ENCODE results near the gene LHX6. TPM values are rescaled to one million over a fixed set of nuclear protein-coding genes. Genes with fewer than 3 reads are reported as not detected.

Gene LHX6
- total RNA-seq, 1 donor from 2014 or later = 8.1 TPM

- H3K27me3 ChIP-seq (ENCODE audit: low read depth) = peaks cover 66% of the 10 kb centered on the region
- DNase-seq = no peak
Observed at GRCh38 chr9:122226758-122227574, 1.8 kb downstream of the LHX6 start.

DNA sequence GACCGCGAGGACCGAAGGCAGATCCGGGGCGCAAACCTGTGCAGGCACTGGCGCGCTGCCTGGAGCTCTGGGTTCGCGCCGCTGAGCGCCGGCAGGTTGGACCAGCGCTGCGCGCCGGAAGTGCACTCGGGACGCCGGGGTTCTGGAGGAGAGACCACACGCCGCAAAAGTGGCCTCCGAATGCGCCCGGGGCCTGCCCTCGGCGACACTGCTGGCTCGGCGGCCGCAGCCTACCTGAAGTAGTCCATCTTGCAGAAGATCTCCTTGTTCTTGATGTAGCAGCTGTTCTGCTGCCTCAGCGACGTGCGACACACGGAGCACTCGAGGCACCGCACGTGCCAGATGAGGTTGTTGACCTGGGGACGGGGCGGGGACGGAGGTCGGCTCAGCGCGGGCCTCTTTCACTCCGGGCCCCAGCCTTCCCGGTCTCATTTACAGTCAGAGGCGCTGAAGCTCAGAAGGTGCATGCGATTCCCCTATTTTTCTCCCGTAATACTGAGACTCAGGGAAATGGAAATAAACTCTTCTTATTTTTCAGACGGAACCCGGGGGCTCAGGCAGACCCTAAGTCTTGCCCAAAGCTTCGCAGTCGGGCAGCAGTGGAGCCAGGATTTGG lies 2.5 kb downstream of the LHX6 start:
- Histone ChIP-seq H3K9me3 (no peaks in the 10 kb centered on the region), H3K4me3 (peak overlapping the region; percentile 50), H3K36me3 (no peaks in the 10 kb centered on the region), H3K27ac (no peak overlapping the region), H3K27me3 (ENCODE audit: low read depth) (peaks cover 73% of the 10 kb centered on the region), H3K4me1 (peaks cover 32% of the 10 kb centered on the region)
- DNase-seq (no peak), ATAC-seq (no peak)
- TF ChIP-seq CTCF (IDR thresholded peaks at IDR 0.05) = no peak
- intact Hi-C loops (cut with DNase I) = no loop called here

More at GRCh38 chr9:122226758-122227574, 1.8 kb downstream of the LHX6 start:
- TF ChIP-seq CTCF (IDR thresholded peaks at IDR 0.05) = no peak
- H3K36me3 ChIP-seq = no peaks in the 10 kb centered on the region
- H3K4me3 ChIP-seq = peak overlapping the region; percentile 50
- no peak overlapping the region for H3K27ac ChIP-seq
- peak in 1 of 2 donors; percentile 17 for ATAC-seq
- intact Hi-C loops (cut with DNase I) = no loop called here
- H3K4me1 ChIP-seq = peaks cover 32% of the 10 kb centered on the region
- no peaks in the 10 kb centered on the region for H3K9me3 ChIP-seq

DNA sequence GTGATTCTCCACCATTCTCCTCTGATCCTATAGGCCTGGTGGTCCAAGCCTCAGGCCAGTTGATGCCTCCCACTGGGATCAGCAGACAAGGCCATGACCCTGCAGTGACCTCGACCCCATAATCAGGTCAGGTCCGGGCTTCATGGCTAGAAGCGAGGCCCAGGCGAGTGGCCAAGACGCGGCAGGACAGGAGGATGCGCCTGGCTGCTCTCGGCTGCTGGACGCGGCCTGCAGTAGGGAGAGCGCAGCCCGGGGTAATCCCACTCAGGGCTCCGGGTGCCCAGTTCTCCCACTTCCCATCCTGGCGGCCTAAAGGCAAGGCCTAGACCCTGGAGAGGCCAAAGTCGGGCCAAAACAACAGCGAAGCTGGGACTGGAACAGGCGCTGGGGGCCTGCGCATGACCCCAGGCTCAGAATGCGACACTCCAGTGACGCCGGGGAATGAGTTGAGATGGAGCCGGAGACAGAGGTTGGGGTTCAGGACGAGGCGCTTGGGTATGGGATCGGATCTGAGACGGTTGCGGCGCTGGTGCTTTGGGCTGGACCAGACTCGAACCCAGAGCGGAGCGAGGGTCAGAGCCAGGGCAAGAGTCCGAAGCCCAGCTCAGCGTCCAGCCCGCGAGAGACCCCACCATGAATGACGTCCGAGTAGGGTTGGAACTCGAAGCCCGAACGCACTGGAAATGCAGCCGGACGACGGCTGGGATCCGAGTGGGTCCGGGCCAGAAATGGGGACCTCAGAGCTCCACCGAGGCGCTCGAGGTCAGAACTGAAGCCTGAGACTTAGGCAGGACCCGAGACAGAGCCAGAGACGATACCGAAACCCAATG lies 3.2 kb downstream of the LHX6 start:
- Histone ChIP-seq H3K36me3 (no peaks in the 10 kb centered on the region), H3K9me3 (no peaks in the 10 kb centered on the region), H3K4me1 (peaks cover 32% of the 10 kb centered on the region), H3K27me3 (ENCODE audit: low read depth) (peaks cover 79% of the 10 kb centered on the region), H3K4me3 (peak overlapping the region; percentile 50), H3K27ac (no peak overlapping the region)
- TF ChIP-seq CTCF (IDR thresholded peaks at IDR 0.05) = no peak
- DNase-seq = no peak
- intact Hi-C loops (cut with DNase I) = no loop called here
- no peak for ATAC-seq

DNA sequence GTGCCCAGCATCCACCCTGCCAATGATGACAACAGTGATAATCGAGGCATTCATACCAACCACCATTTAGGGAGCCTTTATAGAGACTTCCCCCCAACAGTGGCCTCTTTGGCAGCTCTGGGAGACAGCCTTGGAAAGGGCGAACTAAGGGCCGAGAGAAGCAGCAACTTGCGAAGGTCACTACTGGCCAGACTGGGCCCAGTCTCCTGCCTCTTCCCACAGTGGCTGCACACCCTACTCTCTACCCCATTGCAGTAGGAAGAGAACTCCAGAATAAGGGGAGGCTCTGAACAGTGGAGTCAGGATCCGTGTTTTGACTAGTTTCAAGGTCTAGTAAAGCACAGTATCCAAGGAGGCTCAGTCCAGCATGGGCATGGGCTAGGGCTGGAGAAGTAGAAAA lies 5.3 kb downstream of the LHX6 start:
- ATAC-seq = no peak
- H3K9me3 ChIP-seq = no peaks in the 10 kb centered on the region
- H3K4me3 ChIP-seq = no peak overlapping the region
- TF ChIP-seq CTCF (IDR thresholded peaks at IDR 0.05) = no peak
- intact Hi-C loops (cut with DNase I) = no loop called here
- H3K4me1 ChIP-seq = peaks cover 49% of the 10 kb centered on the region
- H3K36me3 ChIP-seq = no peaks in the 10 kb centered on the region
- no peak for DNase-seq
- no peak overlapping the region for H3K27ac ChIP-seq
- H3K27me3 ChIP-seq (ENCODE audit: low read depth) = peaks cover 82% of the 10 kb centered on the region

DNA sequence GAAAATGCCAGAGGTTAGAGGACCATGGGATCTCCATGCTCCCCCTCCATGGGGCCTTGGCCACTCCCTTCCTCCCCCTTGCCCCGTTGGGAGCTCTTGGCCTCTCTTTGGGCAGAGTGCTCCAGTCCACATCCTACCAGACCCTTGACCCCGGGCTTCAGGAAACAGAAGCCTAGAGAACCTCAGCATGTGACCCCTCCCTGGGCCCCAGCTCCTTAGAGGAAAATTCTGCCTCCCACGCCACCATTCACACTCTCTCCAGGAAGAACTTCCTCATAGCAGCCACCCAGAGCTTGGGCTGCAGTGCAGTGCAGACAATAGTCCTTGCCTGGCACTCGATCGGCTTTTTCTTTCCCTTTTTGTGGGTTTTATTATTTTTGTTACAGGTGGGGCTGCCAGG lies 6.0 kb downstream of the LHX6 start:
- Histone ChIP-seq H3K4me1 (peaks cover 43% of the 10 kb centered on the region), H3K27ac (no peak overlapping the region), H3K36me3 (no peaks in the 10 kb centered on the region), H3K27me3 (ENCODE audit: low read depth) (peaks cover 82% of the 10 kb centered on the region), H3K9me3 (no peaks in the 10 kb centered on the region), H3K4me3 (no peak overlapping the region)
- TF ChIP-seq CTCF (IDR thresholded peaks at IDR 0.05) = no peak
- intact Hi-C loops (cut with DNase I) = no loop called here
- DNase-seq (no peak), ATAC-seq (no peak)
